CD4-positive, alpha-beta T cell treated with Interleukin-17A for 4 hours (primary cell): ENCODE measurements around the gene ARMC7.
"Not testable (repeated sequence)": the region's sequence is repeated elsewhere in the genome, so short reads cannot be mapped to it uniquely, and the experiment has no call there.

Experiments
- DNase-seq: peaks from one replicate; pipeline ENCODE4 v3.0.0-alpha.2; 2020; ENCODE audit warnings: mixed read lengths

ARMC7 gene

DNA sequence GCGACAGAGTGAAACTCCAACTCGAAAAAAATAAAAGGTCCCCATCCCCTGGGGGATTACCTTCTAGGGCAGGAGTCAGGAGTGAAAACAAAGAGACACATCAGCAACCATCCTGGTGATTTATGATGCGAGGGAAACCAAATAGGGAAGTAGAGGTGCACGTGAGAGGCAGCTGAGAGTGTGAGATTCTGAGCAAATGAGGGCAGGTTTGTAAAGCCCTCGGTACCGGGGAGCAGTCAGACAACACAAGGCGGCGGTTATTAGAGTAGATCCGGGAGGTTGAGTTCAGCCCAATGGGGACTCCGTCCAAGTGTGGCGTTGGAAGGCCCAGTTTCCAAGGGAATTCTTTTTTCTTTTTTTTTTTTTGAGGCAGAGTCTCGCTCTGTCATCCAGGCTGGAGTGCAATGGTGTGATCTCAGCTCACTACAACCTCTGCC lies 7.4 kb upstream of the ARMC7 start:
- DNase-seq, result no peak

GRCh38 chr17:75103601-75104554 lies 5.9 kb upstream of the ARMC7 start:
- DNase-seq, result no peak

DNA sequence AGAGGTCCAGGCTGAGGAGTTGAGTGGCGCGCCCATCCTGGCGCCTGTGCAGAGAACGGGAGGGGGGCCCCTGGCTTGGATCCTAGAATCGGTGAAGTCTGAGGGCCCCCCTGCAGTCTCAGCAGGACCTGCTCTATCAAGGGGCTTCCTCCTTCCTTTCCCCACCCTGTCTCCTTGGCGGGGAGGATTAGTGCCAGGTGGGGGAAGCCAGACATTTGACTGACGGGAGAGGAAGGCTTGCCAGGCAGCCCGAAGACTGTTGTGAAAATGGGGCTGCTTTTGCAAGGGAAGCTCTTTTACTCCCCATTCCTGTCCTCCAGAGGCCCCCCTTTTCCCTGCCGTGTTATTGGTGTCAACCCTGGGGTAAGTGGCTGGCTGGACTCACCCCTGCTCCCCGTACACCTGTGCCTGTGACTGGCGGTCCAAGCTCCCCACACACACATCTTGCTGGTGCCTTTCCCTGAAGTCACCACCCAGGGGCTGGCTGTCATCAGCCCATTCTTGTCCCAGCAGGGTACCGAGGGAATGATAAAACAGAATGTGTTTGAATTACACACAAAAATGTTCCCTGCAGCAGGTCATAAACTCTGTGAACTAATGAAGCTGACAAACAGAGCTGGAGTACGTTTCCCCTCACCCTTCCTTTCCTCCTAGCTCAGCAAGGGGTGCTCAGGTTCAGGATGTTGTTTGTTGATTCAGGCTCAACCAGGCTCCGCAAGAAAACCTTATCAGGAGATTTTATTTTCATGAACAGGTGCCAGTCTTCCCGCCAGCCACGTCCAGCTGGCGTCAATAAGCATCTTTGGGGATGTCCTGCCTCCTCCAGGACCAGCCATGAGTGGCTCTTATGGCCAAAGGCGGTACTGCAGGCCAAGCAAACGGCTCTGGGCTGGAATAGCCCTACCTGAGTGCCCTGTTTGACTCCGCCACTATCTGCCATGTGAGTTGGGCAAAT lies 4.4 kb upstream of the ARMC7 start:
- peak; percentile 33 for DNase-seq

DNA sequence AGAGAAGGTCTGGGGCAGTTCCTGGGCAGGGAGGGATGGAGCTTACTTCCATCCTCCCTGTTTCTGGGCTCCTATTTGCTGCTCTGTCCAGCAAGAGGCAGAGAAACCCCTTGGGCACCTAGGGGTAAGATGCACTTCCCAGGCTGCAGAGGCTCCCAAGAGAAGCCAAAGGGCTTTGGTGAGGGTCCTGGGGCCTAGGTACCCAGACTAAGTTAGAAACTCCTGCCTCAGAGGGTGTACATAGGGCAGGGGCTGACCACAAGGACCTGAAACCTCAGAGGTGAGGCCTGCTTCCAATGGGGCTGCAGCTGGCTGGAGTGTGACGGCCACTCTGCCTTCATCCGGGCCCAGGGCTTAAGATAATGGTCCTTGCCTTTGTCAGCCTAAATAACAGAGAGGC lies 1.6 kb upstream of the ARMC7 start:
- DNase-seq, result no peak

- DNase-seq, result peak; percentile 36
Measured at GRCh38 chr17:75109046-75109406, 743 bp upstream of the ARMC7 start.

DNA sequence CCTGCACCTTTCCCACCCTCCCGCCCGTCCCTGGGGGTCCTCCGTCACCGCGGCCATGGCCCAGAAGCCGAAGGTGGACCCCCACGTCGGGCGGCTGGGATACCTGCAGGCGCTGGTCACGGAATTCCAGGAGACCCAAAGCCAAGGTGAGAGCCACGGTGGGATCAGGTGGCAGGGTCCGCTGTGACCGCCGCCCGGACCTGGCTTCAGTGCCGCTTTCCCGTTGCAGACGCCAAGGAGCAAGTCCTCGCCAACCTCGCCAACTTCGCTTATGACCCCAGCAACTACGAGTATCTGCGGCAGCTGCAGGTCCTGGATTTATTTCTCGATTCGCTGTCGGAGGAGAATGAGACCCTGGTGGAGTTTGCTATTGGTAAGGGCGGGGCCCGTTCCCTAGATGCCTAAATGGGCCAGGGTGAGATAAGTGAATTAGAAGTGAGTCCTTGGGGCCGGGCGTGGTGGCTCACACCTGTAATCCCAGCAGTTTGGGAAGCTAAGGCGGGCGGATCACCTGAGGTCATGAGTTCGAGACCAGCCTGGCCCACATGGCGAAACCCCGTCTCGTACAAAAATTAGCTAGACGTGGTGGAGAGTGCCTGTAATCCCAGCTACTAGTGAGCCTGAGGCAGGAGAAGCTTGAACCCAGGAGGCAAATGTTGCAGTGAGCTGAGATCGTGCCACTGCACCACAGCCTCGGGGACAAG lies 617 bp downstream of the ARMC7 start:
- peak; percentile 37 for DNase-seq

DNA sequence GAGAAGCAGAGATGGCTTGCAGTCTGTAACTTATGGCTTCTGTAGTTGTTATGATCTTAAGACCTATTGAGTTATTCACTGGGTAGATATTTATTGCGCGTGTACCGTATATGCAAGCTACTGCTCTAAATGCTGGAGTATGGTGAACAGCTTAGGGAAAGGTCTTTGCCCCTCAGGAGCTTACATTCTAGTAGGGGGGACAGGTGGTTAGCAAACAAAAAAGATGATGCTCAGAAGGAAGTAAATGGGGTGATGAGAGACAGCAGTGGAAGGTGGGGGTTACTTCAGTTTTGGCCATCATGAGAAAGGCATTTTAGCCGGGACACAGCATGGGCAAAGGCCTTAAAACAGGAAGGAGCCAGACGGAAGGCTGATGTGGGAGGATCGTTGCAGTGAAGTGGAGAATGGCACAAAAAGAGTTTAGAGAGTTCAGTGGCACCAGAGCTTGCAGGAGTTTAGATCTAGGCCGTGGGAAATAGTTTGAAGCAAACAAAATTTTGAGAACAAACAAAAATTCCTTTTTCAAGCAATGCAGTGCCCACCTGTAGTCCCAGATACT lies 2.1 kb downstream of the ARMC7 start:
- DNase-seq, result no peak

GRCh38 chr17:75113798-75114551 lies 4.2 kb downstream of the ARMC7 start:
- peak; percentile 95 for DNase-seq

DNA sequence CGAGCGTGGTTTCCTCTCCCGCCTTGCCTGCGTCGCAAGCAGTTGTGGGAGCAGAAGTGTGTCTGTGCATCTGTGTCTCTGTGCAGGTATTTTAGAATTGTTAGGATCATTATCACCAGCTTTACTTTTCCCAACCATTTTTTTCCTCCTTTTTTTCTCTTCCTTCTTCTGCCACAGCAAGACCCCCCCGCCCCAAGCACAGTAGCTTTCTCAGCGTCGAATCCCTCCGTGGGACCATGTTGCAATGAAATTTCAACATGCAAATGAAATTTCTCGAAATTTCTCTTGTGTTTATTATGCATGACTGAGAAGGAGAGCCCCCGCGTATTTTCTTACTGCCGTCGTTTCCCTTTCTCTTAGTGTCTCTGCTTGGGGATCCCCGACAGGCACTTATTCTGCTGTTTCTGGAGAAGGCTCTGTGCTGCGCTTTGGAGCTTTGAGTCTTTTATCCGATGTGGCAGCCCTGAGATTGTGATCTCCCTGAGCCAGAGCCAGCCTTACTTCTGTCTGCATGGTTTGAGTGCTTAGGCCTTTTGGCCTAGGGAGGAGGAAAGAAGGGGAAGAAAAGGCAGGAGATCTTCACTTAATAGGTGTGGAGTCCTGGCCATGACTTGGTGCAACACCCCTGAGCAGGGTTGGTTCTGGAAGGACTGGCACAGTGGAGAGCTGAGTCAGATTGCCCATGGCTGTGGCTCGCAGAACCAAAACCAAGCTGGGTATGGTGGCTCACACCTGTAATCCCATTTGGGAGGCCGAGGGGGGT lies 5.0 kb downstream of the ARMC7 start:
- DNase-seq, result no peak

- no peak for DNase-seq
Measured at GRCh38 chr17:75115555-75115954, 5.8 kb downstream of the ARMC7 start.

DNA sequence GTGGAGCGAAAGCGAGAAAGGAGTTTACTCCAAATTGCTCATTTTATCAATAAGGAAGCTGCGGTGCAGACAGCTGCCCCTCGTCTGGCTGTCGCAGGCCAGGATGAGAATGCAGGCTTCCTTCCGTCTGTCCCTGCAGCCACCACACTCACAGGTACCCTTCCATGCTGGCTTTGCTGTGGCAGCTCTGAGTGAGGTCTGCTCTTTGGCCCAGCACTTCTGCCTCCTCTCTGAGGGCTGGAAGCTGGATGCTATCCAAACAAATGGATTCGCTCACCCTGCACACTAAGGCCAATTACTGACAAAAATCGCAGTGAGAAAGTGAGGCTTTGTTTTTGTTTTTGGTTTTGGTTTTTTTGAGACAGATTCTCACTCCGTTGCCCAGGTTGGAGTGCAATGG lies 7.0 kb downstream of the ARMC7 start:
- no peak for DNase-seq

DNA sequence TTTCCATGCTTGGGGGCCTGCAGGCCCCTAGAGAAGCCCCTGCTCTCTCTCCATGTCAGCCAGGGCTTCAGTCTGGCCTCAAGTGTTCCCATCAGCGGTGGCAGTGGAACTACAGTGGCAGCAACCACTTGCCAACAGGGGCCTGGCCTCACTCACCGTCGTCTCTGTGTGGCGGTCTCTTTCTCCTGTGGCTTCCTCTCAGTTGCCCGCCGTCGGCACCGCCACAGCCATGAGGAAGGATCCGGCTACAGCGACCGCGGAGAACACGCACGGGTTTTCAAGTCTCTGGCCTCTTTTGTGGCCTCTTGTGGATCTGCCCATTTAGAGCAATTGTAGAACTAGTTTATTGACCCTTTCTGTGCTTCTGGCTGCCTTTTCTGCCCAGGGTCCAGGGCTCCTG lies 8.5 kb downstream of the ARMC7 start:
- no peak for DNase-seq

DNA sequence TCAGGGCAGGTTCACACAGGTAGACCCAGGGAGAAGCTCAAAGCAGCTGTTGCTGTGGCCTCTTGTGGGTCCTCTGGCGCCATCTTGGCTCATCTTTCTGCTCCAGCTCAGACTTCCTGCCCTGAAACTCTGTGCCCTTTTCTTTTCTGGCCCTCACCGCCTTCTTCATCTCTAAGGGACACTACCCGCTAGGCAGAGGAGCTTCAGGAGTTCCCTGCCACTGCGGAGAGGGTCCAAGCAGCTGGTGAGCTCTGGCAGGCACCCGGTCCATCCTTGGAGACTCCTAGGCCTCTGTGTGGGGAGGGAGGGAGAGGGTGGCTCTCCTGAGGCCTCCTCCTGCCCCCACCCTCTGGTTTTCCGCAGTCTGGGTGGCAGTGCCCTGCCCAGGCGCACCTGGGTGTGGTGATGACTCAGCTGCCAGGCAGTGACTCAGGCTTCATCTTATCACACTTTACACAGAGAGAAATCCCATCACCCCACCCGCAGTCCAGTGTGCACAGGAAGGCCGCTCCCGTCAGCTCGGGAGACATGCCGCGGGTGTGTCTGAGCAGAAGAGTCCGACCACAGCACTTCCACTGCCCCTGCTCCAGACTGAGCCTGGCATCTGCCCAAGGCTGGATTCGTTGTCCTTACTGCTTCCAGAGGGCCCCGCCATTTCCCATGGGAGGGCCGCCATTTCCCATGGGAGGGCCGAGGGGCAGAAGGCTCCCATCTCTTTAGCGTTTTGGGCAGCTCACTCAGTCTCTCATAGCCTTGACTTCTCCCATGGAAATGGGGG lies 14.5 kb downstream of the ARMC7 start:
- peak; percentile 82 for DNase-seq

- DNase-seq, result no peak
Measured at GRCh38 chr17:75124819-75125162, 15.0 kb downstream of the ARMC7 start.

DNA sequence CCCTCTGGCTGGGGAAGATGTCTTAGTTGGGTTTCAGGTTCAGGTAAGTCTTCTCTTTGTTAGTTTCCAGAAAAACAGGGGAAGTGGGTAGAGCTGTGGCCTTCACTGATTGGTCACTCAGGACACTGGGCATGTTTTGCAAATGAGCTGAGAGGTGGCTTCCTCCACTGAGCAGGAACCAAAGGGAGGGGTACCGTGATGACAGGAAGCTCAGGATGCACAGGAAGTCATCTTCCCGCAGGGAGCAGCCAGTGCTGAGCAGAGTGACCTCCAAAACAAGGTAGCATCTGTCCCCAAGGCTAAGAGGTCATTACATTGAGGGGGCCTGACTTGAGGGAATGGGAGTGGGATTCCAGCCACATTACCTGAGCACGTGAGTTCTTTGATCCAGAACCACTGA lies 16.2 kb downstream of the ARMC7 start:
- DNase-seq, result no peak

- DNase-seq, result no peak
Measured at GRCh38 chr17:75126954-75127353, 17.2 kb downstream of the ARMC7 start.

DNA sequence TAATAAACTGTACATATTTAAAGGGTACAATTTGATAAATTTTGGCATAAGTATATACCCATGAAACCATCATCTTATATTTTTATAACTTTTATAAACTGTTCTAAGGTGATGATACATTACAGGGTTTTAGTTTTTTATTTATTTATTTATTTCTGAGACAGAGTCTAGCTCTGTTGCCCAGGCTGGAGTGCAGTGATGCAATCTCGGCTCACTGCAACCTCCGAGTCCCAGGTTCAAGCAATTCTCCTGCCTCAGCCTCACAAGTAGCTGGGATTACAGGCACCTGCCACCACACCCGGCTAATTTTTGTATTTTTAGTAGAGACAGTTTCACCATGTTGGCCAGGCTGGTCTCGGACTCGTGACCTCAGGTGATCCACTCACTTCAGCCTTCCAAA lies 18.2 kb downstream of the ARMC7 start:
- DNase-seq, result not testable (repeated sequence)

DNA sequence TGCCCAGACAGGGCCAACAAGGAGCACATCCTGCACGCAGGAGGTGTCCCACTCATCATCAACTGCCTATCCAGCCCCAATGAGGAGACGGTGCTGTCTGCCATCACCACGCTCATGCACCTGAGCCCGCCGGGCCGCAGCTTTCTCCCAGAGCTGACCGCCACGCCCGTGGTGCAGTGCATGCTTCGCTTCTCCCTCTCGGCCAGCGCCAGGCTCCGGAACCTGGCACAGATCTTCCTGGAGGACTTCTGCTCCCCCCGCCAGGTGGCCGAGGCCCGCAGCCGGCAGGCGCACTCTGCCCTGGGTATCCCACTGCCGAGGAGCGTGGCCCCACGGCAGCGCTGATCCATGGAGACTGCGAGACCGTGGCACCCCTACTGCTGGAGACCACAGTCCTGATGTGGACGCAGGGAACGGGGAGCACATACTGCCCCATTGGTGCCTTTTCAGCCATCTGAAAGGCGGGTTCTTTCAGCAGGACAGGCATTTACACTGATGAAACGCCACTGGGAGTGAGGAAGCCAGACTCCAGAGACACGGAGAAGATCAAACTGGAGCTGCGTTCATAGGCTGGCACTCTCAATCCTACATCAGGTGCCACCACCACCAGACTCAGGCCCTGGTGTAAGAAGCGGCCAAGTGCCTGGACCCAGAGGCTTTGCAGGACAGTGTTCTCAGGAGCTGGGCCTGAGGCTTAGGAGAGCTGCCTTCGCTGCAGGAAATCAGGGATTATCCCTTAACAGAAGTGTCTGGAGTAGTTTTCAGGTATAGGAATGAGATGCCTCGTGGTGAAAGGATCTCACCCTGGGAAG lies 19.1 kb downstream of the ARMC7 start:
- no peak for DNase-seq

DNA sequence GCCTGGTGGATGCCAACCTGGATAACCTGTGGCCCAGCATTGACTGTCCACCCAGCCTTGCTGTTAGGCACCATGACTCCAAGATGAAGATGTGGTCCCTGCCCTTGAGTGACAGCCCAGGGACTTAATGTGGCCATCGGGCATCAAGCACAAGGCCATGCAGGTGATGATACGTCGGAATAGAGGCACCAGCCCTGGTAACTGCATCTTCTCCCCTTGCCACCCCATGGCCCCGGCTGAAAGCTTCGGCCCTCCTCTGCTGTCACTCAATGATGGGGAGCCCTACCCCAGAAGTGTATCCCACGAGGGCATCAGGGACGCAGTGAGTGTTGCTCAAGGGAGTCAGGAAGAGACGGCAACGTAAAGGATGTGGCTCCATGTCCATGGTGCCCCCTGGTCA lies 19.8 kb downstream of the ARMC7 start:
- no peak for DNase-seq
